Prostate gland (tissue), 2 donors: Measurements from ENCODE around the gene C2orf92. TPM values are rescaled to one million over a fixed set of nuclear protein-coding genes. Genes with fewer than 3 reads are reported as not detected.
"Not testable (repeated sequence)": the region's sequence is repeated elsewhere in the genome, so short reads cannot be mapped to it uniquely, and the experiment has no call there.

ENCODE experiments used
- DNase-seq: peaks from one replicate; pipeline ENCODE4 v3.0.0-alpha.2; 2019; ENCODE audit warnings: low spot score
- H3K27ac ChIP-seq, 2 donors: fragments of 200-600 bp; sonication (generic); 2 replicates each; pipeline ENCODE4 v1.5.1; 2017 to 2019
- H3K27me3 ChIP-seq: fragments of 200-600 bp; sonication (generic); replicated peaks from 2 replicates; pipeline ENCODE4 v1.5.1; 2019; ENCODE audit not compliant: insufficient read depth
- H3K36me3 ChIP-seq, 2 donors: fragments of 200-600 bp; sonication (generic); 1 replicate in 1 of 2; 2 replicates in 1 of 2; pipeline versions ENCODE4 v1.5.1 to v1.8.1; 2017 to 2019
- H3K4me1 ChIP-seq: fragments of 200-600 bp; sonication (generic); replicated peaks from 2 replicates; pipeline ENCODE4 v1.5.1; 2019
- H3K4me3 ChIP-seq, 2 donors: fragments of 200-600 bp; sonication (generic); 2 replicates each; pipeline ENCODE4 v1.5.1; 2017 to 2019
- H3K9me3 ChIP-seq: fragments of 200-600 bp; sonication (generic); 2 replicates; pipeline ENCODE4 v1.5.1; 2017
- CTCF ChIP-seq, 4 experiments: fragments of 200-600 bp in 2 of 4; fragments of 450-650 bp in 2 of 4; sonication (generic) in 2 of 4; IDR thresholded peaks; 1 replicate in 3 of 4; 2 replicates in 1 of 4; pipeline ENCODE4 v1.5.1; 2016 to 2019; ENCODE audit warnings: antibody characterized with exemption in 4 of 4, mild to moderate bottlenecking in 2 of 4, moderate library complexity in 2 of 4
- POLR2A ChIP-seq: fragments of 450-650 bp; IDR thresholded peaks from one replicate; pipeline ENCODE4 v1.6.1; 2016; ENCODE audit warnings: antibody characterized with exemption, mild to moderate bottlenecking
- POLR2AphosphoS5 ChIP-seq: sonication (generic); formaldehyde crosslinking; IDR thresholded peaks from one replicate; pipeline ENCODE4 v1.6.1; 2017; ENCODE audit warnings: antibody characterized with exemption
- WGBS: methylation state at CpG from one replicate; pipeline ENCODE4 v1.1.5; 2018; 5-methylcytosine and 5-hydroxymethylcytosine counted together
- intact Hi-C: fragments of 100-400 bp; cut with DNase I; formaldehyde crosslinking; loops from one replicate; pipeline ENCODE4 v1.14.2; 2022
- total RNA-seq, 2 donors: library from RNA; depleted of rRNA; stranded (reverse); fragments of >200 nt; gene quantifications; one replicate each; pipeline ENCODE4 v1.1.0, GENCODE V29; 2016

Gene C2orf92
- total RNA-seq, 2 donors from 2014 or later, result 2.0 to 7.0 TPM

- Histone ChIP-seq H3K9me3 (no peaks in the 10 kb centered on the region), H3K27me3 (no peaks in the 10 kb centered on the region), H3K4me1 (no peaks in the 10 kb centered on the region), H3K4me3 (no peak overlapping the region), H3K27ac (no peak overlapping the region), H3K36me3 (no peaks in the 10 kb centered on the region)
- no peak for TF ChIP-seq CTCF (IDR thresholded peaks at IDR 0.05)
- no peak for TF ChIP-seq POLR2AphosphoS5
- no peak for TF ChIP-seq POLR2A
- intact Hi-C loops, result no loop called here
- no peak for DNase-seq
- 82% methylated on average over 5 of the region's 5 CpGs for WGBS
Measured at GRCh38 chr2:97675430-97676113, 6.1 kb downstream of the C2orf92 start.

- intact Hi-C loops, result no loop called here
- no peak overlapping the region for H3K27ac ChIP-seq
Measured at GRCh38 chr2:97676620-97677019, 7.1 kb downstream of the C2orf92 start.

GRCh38 chr2:97677480-97677879 lies 8.0 kb downstream of the C2orf92 start:
- Histone ChIP-seq H3K36me3 (no peaks in the 10 kb centered on the region), H3K4me3 (no peak overlapping the region), H3K27me3 (no peaks in the 10 kb centered on the region), H3K27ac (no peak overlapping the region), H3K9me3 (no peaks in the 10 kb centered on the region), H3K4me1 (no peaks in the 10 kb centered on the region)
- TF ChIP-seq POLR2A (no peak), POLR2AphosphoS5 (no peak), CTCF (IDR thresholded peaks at IDR 0.05) (no peak)
- 85% methylated on average over 2 of the region's 2 CpGs for WGBS
- no peak for DNase-seq
- intact Hi-C loops, result no loop called here

More at GRCh38 chr2:97676620-97677019, 7.1 kb downstream of the C2orf92 start:
- Histone ChIP-seq H3K4me1 (no peaks in the 10 kb centered on the region), H3K4me3 (no peak overlapping the region), H3K36me3 (no peaks in the 10 kb centered on the region), H3K9me3 (no peaks in the 10 kb centered on the region), H3K27me3 (no peaks in the 10 kb centered on the region)
- no peak for TF ChIP-seq POLR2AphosphoS5
- TF ChIP-seq POLR2A, result no peak
- no peak for TF ChIP-seq CTCF (IDR thresholded peaks at IDR 0.05)
- no peak for DNase-seq
- WGBS, result 93% methylated on average over 1 of the region's 1 CpG

GRCh38 chr2:97678298-97678697 lies 8.8 kb downstream of the C2orf92 start:
- TF ChIP-seq CTCF (IDR thresholded peaks at IDR 0.05) (no peak), POLR2AphosphoS5 (no peak)
- Histone ChIP-seq H3K4me3 (no peak overlapping the region), H3K27ac (no peak overlapping the region), H3K36me3 (no peaks in the 10 kb centered on the region), H3K9me3 (no peaks in the 10 kb centered on the region), H3K27me3 (no peaks in the 10 kb centered on the region), H3K4me1 (no peaks in the 10 kb centered on the region)
- 97% methylated on average over 1 of the region's 1 CpG for WGBS
- DNase-seq, result no peak
- intact Hi-C loops, result no loop called here

GRCh38 chr2:97687235-97687634 lies 17.7 kb downstream of the C2orf92 start:
- H3K4me3 ChIP-seq, H3K9me3 ChIP-seq, DNase-seq, H3K27ac ChIP-seq, H3K27me3 ChIP-seq, intact Hi-C loops, H3K36me3 ChIP-seq, H3K4me1 ChIP-seq: not testable (repeated sequence)
- WGBS, result 98% methylated on average over 2 of the region's 3 CpGs
